Right lobe of liver (tissue), 6 donors: Measurements from ENCODE around the gene ARMC2. TPM values are rescaled to one million over a fixed set of nuclear protein-coding genes. Genes with fewer than 3 reads are reported as not detected.
A peak's percentile ranks its signal among the peaks of the same experiment; 100 is the strongest.

Source experiments
- ATAC-seq, 4 donors: fragments of 200-7000 bp; cut with Tn5 transposase; one replicate each; pipeline ENCODE4 v1.9.1; 2020; ENCODE audit warnings: mild to moderate bottlenecking in 4 of 4, moderate library complexity in 4 of 4
- DNase-seq, 3 donors: peaks; one replicate each; pipeline ENCODE4 v3.0.0-alpha.2; 2020
- H3K27ac ChIP-seq, 3 donors: fragments of 200-600 bp; one replicate each; pipeline ENCODE4 v1.8.0; 2022
- H3K27me3 ChIP-seq, 2 donors: fragments of 200-600 bp; one replicate each; pipeline ENCODE4 v1.8.0; 2022
- H3K36me3 ChIP-seq, 4 donors: fragments of 200-600 bp; sonication (generic) in 1 of 4; one replicate each; pipeline versions ENCODE4 v1.5.1 to v1.8.0; 2017 to 2022; ENCODE audit warnings: control low read depth in 1 of 4
- H3K4me1 ChIP-seq, 4 donors: fragments of 200-600 bp; sonication (generic) in 1 of 4; one replicate each; pipeline versions ENCODE4 v1.5.1 to v1.8.0; 2017 to 2022; ENCODE audit warnings: control low read depth in 1 of 4
- H3K4me3 ChIP-seq, 3 donors: fragments of 200-600 bp; one replicate each; pipeline ENCODE4 v1.8.0; 2022
- H3K9me3 ChIP-seq, 4 donors: fragments of 200-600 bp; sonication (generic) in 1 of 4; one replicate each; pipeline versions ENCODE4 v1.5.1 to v1.8.0; 2017 to 2022; ENCODE audit warnings: control low read depth in 1 of 4
- CTCF ChIP-seq, 4 donors: fragments of 200-600 bp in 3 of 4; fragments of 450-650 bp in 1 of 4; IDR thresholded peaks; one replicate each; pipeline versions ENCODE4 v1.5.1 to v1.8.0; 2016 to 2022; ENCODE audit warnings: antibody characterized with exemption in 4 of 4, mild to moderate bottlenecking in 2 of 4
- POLR2A ChIP-seq: fragments of 450-650 bp; IDR thresholded peaks from one replicate; pipeline ENCODE4 v1.6.1; 2017; ENCODE audit warnings: antibody characterized with exemption, mild to moderate bottlenecking
- WGBS: methylation state at CpG from one replicate; pipeline ENCODE4 v1.1.6; 2018; ENCODE audit warnings: low coverage, low lambda C conversion rate; ENCODE audit not compliant: insufficient coverage; ENCODE audit errors: missing lambda C conversion rate; 5-methylcytosine and 5-hydroxymethylcytosine counted together
- intact Hi-C, 2 donors: fragments of 100-400 bp; cut with DNase I; formaldehyde crosslinking; loops; one replicate each; pipeline versions ENCODE4 v1.11.2 to v1.14.1; 2022
- total RNA-seq, 6 experiments: library from RNA; depleted of rRNA in 2 of 6; stranded (reverse); fragments of >200 nt in 2 of 6; fragmentation: NEBNext Ultra II Directional in 3 of 6; extraction: Animal tissue kit (Norgen Biotek cat#: 25700) in 3 of 6; gene quantifications; one replicate each; pipeline versions ENCODE4 v1.1.0 to v1.2.4, GENCODE V29; 2016 to 2023
- donor health status: DM: no; HTN: yes; CAD: no.
- donor health status: DM: no; HTN: no; CAD: no.
- donor health status: DM: no; HTN: no; CAD: no.
- donor health status: DM: no; HTN: yes; CAD: no.
- donor health status: DM: no; HTN: yes; CAD: no.

Gene ARMC2
- total RNA-seq, 6 experiments from 2014 or later = 0.86 to 1.9 (median 1.0) TPM

DNA sequence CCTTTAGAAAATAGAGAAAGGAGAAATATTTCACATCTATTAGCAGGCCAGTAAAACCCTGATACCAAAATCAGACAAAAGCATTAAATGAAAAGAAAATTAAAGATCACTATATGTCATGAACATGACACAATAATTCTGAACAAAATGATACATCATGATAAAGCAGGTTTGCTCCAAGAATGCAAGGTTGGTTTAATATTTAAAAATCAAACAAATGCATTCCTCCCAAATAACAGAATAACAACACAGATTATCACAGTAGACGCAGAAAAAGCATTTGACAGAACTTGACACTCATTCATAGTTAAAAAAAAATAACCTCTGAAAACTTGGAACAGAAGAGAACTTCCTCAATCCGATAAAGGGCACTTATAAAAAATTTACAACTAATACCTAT, 22.9 kb upstream of the ARMC2 start:
- TF ChIP-seq POLR2A = no peak
- no peak for TF ChIP-seq CTCF (IDR thresholded peaks at IDR 0.05)
- H3K27ac ChIP-seq = no peak overlapping the region
- WGBS = 80% methylated on average over 2 of the region's 2 CpGs
- intact Hi-C loops = no loop called here
- no peaks in the 10 kb centered on the region for H3K36me3 ChIP-seq
- H3K9me3 ChIP-seq = no peaks in the 10 kb centered on the region
- H3K4me3 ChIP-seq = no peak overlapping the region
- DNase-seq (no peak), ATAC-seq (no peak)
- no peaks in the 10 kb centered on the region for H3K27me3 ChIP-seq
- no peaks in the 10 kb centered on the region for H3K4me1 ChIP-seq

- no peak for ATAC-seq
- 78% methylated on average over 4 of the region's 5 CpGs for WGBS
- TF ChIP-seq POLR2A = no peak
- Histone ChIP-seq H3K4me3 (no peak overlapping the region), H3K9me3 (no peaks in the 10 kb centered on the region), H3K36me3 (no peaks in the 10 kb centered on the region), H3K4me1 (no peaks in the 10 kb centered on the region), H3K27ac (no peak overlapping the region), H3K27me3 (no peaks in the 10 kb centered on the region)
- DNase-seq = no peak
- intact Hi-C loops = loop anchor here (5.0 to 10.0 kb wide), 2 partner anchors 284 to 286 kb away; no protein-coding TSS in a partner anchor
Measured at GRCh38 chr6:108831104-108831503, 17.1 kb upstream of the ARMC2 start.

DNA sequence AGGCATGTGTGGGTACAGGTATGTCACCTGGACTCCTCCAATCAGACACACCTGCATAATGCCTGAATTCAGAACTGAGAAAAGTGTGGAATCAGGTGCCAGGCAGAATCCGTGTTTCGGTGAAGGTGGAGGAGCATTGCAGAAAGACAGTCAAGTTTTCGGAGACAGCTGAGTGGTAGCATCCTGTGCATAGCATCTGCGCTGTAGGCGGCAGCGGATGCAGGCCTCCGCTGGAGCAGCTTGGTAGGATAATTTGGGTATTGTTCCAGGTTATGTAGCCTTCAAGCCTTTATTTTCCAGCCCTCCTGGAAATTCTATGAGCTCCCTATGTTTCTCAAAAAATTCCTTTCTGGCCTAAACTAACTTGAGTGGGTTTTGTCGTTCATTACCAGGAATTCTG, 15.5 kb upstream of the ARMC2 start:
- WGBS = 85% methylated on average over 7 of the region's 8 CpGs
- Histone ChIP-seq H3K4me3 (no peak overlapping the region), H3K9me3 (no peaks in the 10 kb centered on the region), H3K27me3 (no peaks in the 10 kb centered on the region), H3K36me3 (no peaks in the 10 kb centered on the region), H3K27ac (no peak overlapping the region), H3K4me1 (no peaks in the 10 kb centered on the region)
- no peak for ATAC-seq
- DNase-seq = no peak
- TF ChIP-seq POLR2A (no peak), CTCF (IDR thresholded peaks at IDR 0.05) (no peak)
- intact Hi-C loops = loop anchor here (5.0 to 10.0 kb wide), 2 partner anchors 285 to 288 kb away; no protein-coding TSS in a partner anchor

DNA sequence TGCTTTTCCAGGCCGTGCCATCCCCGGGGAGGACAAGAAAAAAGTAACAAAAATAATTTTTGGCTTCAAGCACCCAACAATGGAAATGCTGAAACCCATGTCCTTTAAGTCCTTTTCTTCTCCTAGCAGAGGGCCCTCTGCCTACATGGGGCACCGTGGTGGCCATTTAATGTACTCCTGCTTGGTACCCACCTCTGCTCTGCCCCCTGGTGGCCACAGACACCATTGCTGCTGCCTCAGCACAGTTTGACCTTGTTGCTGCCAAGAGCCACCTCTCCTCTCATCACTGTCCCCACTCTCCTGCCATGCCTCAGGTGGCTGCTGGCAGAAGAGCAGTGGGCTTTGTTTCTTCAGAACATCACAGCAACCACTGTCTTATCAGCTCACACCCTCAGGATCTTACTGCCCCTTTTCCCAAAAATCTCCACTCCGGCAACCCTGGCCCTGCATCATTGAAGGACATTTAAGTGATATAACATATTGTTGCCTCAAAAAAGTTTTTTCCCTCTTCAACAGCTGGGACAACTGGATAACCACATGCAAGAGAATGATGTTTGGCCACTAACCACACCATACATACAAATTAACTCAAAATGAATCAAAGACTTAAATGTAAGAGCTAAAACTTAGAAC, 12.9 kb upstream of the ARMC2 start:
- no peaks in the 10 kb centered on the region for H3K36me3 ChIP-seq
- H3K4me3 ChIP-seq = no peak overlapping the region
- H3K4me1 ChIP-seq = no peaks in the 10 kb centered on the region
- intact Hi-C loops = loop anchor here in 1 of 2 donors (10.0 kb wide), 1 partner anchor 291 kb away; no protein-coding TSS in a partner anchor
- peak; percentile 99 for ATAC-seq
- peak; percentile 87 to 90 (median 89) for DNase-seq
- no peak overlapping the region for H3K27ac ChIP-seq
- WGBS = 35% methylated on average over 4 of the region's 4 CpGs
- no peaks in the 10 kb centered on the region for H3K9me3 ChIP-seq
- no peaks in the 10 kb centered on the region for H3K27me3 ChIP-seq
- TF ChIP-seq POLR2A = no peak
- TF ChIP-seq CTCF (IDR thresholded peaks at IDR 0.05) = peak; percentile 96 to 99 (median 98)

DNA sequence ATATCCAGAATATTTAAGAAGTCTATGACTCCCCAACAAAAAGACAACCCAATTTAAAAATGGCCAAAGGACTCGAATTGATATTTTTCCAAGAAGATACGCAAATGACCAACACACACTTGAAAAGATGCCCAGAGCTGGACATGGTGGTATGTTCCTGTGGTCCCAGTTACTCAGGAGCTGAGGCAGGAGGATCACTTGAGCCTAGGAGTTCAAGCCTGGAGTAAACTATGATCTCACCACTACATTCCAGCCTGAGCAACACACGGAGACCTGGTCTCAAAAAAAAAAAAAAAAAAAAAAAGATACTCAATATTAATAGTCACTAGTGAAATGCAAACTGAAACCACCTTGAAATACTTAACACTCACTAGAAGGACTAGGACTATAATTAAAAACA, 12.2 kb upstream of the ARMC2 start:
- WGBS = 66% methylated on average over 2 of the region's 3 CpGs
- H3K36me3 ChIP-seq = no peaks in the 10 kb centered on the region
- intact Hi-C loops = loop anchor here in 1 of 2 donors (10.0 kb wide), 1 partner anchor 291 kb away; no protein-coding TSS in a partner anchor
- H3K9me3 ChIP-seq = no peaks in the 10 kb centered on the region
- no peaks in the 10 kb centered on the region for H3K4me1 ChIP-seq
- no peaks in the 10 kb centered on the region for H3K27me3 ChIP-seq
- no peak overlapping the region for H3K27ac ChIP-seq
- TF ChIP-seq CTCF (IDR thresholded peaks at IDR 0.05) (no peak), POLR2A (no peak)
- H3K4me3 ChIP-seq = no peak overlapping the region
- DNase-seq (no peak), ATAC-seq (no peak)
